NCI-H2107 treated with DMSO at 0.1 percent for 48 hours (cell line): ENCODE measurements around the gene IFNG.

Experiments used
- DNase-seq: peaks from one replicate; lab custom pipeline; 2025; ENCODE audit not compliant: unreplicated experiment; lab: John Stamatoyannopoulos, UW

Gene IFNG

DNA sequence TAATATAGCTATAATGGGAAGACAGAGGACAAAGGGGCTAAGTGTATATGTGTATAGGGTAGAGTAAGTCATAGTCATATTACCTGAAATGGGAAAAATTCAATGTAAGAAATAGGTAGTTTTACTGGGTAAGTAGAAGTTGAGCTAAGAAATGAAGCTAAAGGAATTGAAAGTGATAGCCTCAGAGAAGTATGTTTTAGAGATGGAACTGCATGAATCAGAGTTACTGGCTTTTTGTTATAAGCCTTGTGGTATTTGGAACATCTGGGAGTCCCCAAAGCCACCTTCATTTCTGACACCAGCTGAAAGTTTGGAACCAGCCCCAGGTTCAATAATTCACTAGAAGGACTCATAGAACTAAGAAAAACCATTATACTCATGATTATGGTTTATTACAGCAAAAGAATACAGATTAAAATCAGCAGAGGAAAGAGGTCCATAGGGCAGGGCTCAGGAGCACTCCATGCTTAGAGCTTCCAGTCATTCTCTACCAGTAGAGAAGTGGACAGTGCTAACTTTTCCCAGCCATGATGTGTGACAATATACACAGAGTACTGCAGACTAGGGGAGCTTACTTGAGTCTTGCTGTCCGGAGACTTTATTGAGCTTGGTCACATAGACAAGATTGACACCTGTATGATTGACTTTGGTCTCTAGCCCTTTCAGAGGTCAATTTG, 9.8 kb upstream of the IFNG start:
- no peak for DNase-seq

DNA sequence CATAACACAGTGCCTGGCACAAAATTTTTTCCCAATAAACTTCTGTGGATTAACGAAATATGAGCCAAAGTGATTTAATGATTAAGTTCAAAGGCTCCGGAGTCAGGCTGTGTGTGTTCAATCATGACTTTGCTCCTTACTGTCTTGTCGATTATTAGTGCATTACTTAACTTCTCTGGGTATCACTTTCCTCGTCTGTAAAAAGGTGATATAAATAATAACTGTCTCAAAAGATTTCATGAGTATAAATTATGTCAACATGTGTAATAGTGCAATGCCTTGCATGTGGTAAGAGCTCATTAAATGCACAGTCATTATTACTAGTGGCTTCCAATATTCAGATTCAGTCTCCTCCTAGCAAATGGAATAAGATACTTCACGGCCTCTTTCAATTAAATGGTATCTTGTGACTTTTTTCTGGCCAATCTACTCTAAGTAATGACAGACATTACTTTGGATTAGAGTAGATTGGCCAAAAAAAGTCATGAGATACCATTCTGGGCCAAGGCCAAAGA, 6.8 kb upstream of the IFNG start:
- DNase-seq, result no peak

DNA sequence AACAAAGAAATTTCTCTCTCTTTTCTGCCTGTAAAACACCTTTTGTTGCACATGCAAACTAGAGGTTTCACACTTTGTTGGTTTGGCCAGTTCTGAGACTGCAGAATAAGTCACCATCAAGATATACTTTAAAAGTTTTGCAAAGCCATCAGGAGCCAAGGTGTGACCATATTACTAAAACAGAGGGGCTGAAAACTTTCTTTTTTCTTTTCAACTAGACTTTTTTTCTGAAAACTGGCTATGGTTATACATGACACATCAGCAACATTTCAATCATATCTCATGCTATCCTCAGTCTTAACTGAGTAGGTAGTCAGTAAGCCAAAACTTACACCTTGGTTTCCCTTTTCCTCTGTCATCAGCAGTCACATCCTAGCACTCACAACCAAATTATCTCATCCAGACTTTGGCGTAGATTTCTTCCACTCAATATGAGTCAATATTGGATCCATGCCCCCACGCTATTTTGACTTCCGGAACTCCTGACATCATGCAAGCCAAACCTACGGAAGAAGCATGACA, 4.1 kb upstream of the IFNG start:
- DNase-seq, result no peak

DNA sequence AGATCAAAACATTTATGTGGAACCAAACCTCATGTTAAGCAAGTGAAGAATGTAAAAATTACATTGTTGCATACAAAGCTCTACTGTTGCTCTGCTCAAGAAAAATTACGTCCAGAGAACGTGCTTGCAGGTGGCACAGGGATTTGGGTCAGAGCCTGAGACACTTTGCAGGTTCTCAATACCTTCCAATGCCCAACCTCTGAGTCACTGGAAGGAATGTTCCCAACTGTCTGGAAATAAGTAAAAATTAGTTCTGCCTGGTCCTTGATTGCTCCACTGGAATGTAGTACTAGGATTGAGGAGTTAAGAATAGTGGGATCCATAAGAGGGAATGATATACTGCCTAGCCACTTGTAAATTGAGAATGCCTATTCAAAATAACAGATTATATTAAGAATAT, 2.8 kb upstream of the IFNG start:
- DNase-seq, result no peak

DNA sequence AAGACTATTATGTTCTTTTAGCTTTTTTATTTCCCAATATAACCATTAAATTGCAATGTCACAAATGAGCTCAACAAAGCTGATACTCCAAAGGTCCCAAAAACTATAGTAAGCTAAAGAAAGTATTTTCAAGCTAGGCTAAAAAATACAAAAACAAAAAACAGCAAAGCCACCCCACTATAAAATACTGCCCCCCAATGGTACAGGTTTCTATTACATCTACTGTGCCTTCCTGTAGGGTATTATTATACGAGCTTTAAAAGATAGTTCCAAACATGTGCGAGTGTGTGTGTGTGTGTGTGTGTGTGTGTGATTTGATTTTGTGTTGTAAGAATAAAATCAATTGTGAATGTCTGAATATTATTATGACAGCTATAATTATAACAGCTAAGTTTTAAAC, 1.1 kb downstream of the IFNG start:
- DNase-seq, result peak; percentile 25

DNA sequence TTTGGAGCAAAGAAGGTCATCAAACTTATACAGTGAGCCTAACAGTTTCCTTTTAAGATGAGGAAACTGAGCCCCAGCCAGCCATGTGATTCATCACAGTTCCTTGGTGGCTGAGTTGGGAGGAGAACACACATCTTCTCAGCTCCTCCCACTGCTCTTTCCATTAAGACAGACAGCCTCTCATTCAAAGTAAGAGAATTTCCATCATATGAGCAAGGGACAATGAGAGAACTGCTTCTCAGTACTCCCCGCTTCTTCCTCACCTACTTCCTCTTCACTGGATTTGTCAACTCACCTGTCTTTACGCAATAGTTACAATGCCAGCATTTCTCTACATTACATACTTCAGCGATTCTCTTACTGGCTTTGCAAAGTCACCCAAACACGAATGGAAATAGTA, 2.2 kb downstream of the IFNG start:
- DNase-seq, result no peak

DNA sequence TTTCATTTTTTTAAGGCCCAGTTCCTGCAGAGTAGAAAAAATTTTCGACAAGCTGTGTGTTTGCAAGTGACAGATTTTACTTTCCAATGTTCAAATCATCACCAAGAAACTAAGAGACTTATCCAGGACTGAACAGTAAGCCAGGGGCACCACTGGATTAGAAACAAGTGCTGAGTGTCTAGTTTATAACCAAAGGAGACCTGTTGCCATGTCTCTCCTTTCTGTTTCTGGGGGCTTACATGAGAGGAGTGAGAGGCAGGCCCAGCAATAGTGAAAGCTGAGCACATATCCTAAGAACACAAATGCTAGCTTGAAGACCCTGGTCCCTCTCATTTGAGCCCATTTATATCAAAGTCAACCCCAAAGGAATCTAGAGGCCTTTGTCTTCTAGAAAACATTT, 2.9 kb downstream of the IFNG start:
- DNase-seq, result no peak

DNA sequence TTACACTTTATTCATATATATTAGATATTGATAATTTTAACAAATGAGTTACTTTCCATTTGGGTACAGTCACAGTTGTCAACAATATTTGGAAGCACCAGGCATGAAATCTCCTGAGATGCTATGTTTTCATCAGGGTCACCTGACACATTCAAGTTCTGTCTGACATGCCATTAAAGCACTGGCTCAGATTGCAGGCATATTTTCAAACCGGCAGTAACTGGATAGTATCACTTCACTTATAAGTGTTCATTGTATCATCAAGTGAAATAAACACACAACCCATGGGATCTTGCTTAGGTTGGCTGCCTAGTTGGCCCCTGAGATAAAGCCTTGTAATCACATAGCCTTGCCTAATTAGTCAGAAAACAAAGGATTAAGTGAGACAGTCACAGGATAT, 4.8 kb downstream of the IFNG start:
- peak; percentile 84 for DNase-seq

DNA sequence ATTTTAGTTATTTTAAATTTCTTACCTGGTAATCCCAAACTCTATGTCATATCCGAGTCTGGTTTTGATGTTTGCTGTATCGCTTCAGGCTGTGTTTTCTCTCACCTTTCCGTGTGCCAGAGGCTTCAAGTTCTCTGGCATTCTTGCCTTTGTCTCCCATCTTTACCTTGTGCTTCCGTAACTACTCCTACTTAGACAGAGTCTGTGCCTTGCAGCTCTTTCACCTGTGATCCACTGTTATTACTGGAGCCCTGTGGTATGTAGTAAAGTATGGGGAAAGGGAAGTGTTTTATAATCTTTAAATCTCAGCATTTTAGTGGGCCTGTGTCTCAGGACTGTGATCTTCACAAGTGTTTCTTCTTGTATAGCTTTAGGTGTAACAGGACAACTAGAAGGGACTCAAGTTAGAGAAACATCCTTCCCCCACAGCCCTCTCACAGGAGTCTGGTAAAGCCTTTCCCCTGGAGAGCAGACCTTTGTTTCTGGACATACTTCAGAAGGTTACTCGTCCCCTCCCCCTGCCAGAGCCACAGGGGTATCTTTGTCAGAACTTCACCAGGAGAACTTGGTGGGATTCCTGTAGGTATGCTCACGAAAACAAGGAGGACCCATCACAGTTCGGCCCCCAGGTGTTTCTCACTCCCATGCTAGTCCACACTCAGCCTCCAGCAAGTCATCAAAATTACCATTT, 11.1 kb downstream of the IFNG start:
- DNase-seq, result no peak

DNA sequence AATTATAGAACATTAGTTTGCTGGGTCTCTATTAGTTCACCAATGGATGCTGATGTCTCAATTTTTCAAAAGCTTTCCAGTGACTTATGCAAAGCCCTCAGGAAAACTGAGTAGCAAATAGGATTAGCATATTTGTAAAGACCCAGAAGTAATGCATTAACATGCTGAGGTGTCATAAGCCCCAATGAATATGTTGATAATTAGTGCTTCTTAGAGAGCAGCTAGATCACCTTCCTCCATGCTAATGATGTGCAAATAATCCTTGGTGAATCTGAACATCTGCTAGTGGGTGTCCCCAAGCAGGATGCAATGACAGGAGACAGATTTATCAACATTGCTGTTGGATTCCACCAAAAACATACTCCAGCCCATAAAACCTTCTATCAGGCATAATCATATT, 19.0 kb downstream of the IFNG start:
- DNase-seq, result no peak

DNA sequence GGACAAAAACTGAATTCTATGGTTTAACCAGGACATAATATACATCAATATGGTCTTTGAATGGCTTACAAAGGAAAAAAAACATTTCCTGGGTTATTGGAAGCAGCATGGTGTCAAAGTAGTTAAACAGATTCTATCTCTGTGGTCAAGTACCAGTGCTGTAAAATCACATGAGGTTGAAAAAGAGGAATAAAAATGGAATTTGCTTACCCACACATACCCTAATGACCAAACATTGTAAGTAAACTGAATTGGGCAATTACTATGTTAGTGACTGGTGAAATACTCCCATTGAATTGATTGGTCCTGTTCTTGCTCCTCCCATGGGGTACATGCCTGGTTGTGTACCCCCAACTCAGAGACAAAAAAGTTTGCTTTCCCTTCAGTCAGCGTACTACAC, 19.6 kb downstream of the IFNG start:
- no peak for DNase-seq

DNA sequence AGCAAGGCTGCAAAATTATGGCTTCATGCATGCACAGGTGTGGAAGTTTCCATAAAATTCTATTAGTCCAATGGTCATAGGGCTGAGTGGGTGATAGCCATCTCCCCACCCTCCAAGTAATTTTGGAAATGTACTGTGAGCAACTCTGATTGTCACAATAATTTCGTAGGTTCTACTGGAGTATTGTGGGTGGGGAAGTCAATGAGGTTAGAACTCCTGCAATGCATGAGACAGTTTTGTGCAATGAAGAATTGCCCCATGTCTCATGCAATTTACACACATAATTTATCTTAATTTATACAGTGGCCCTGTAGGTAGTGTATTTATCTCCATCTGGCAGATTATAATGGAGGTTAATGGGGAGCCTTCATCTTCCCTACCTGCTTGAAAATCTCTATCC, 20.5 kb downstream of the IFNG start:
- no peak for DNase-seq

DNA sequence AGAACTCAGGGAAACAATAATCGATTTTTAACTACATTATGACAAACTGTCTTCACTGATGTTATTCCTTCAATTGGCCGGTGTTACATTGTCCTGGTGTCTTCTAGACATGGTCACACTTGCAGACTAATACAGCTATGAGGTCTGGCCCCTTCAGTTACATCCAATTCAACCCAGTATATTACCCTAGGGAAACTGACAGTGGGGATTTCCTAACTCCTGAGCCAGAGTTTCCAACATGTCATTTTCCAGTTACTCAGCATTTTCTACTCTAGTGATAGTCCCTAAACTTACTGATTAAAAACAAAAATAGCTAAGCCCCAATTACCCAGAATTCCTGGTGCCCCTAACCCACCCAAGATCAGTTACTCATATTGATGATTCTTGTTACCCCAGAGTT, 21.1 kb downstream of the IFNG start:
- no peak for DNase-seq

DNA sequence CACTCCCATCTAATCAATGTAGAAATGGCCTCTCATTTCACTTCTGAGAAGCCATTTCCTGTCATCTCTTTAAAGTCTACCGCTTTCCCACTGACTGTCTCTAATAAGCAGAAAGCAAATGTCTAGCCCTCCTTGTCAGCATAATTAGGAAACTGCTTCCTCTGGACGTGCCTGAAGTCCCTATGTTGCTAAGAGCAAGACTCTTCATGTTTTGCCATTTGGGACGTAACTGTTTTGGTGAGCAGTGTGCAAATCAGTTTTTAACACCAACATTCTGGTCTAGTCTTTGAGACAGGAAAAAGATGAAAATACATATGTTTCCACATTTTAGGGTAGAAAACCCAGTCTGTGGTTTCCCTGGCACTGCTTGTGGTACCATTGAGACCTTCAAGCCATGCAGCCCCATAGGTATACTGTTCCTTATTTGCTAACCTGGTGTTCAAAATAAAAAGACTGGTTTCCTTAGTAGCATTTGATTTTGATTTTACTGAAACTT, 22.2 kb downstream of the IFNG start:
- no peak for DNase-seq

DNA sequence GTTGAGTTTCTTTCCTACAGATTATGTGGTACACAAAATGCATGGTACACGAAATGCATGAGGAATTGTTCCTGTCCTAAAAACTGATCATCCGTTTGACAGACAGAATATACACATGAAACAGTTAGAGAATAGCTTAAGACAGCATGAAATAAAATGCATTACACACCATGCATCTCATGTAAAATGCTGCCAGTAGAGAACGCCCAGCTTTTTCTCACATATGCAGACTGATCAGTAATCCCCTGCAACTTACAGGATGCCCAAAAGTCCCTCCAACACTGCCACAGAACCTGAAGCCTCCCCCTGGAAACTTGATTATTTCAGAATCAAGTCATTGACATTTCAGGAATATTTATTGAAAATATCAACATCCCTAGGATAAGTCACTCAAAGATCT, 24.0 kb downstream of the IFNG start:
- no peak for DNase-seq

DNA sequence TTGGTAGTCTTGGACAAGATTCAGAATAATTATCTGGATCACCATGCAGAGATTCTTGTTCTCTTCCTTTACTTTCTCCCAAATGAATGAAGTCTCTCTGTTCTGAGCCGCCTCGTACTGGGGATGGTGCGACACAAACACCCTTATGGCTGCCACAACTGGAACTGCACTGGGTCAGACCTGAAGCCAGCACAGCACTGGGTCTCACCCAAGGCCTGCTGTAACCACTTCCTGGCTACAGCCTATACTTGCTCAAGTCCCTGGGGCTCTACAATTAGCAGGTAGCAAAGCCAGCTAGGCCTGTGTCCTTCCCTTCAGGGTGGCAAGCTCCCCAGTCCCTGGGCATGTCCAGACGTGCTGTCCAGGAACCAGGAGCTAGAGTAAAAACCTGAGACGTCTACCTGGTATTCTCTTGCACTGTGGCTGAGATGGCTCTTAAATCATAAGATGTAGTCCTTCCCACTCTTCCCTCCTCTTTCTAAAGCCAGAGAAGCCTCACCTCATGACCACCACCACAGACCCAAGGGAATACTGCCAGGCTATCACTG, 27.6 kb downstream of the IFNG start:
- DNase-seq, result no peak

DNA sequence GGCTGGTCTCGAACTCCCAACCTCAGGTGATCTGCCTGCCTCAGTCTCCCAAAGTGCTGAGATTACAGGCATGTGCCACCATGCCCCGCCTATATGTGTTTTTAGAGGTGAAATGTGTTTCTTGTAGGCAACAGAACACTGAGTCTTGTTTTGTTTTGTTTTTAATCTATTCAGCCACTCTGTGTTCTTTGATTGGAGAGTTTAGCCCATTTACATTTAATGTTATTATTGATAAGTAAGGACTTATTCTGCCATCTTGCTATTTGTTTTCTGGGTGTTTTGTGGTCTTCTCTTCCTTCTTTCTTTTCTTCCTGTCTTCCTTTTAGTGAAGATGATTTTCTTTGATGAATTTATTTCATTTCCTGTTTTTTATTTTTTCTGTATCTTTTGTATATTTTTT, 29.6 kb downstream of the IFNG start:
- no peak for DNase-seq

DNA sequence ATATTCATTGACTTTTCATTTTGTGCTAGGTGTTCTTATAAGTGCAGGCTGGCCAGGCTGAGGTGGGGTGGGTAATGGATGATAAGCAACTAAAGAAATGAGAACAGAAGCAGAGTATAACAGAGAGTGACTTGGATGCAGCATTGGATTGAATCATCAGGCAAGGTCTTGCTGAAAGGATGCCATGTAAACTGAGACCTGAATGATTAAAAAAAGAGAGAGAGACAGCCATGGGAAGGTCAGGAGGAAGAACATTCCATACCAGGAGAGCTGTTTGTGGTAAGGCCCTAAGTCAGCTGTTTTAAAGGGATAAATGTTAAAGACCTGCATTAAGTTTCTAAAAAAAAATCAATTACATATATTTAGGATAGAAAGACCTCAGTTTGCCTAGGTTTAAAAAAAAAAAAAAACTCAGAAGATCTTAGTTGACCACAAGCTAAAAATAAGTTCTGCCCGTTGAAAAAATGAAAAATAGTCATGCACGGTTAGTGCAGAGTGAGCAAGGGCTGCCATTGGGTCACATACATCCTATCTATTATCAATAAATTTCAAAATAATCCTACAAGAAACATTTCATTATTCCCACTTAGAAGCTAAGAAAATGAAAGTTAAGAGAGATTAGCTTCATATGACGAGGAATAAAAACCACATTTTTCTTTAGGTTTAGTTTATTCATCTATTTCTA, 37.2 kb downstream of the IFNG start:
- no peak for DNase-seq

DNA sequence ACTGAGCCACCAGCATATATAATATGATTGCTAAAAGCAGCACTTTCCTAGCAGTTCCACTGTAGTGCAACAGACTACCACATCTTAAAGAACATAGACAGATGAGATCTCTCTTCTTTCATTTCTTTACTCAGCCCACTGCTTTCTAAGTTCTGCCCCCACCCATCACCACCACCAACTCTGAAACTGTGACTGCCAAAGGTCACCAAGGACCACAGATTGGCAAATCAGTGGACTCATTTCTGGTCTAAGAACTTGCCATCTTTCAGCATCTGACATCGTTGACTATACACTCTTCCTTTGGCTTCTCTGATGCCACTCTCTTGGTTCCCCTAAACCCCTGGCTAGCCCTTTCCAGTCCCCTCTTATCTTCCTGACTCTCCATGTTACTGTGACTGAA, 38.4 kb downstream of the IFNG start:
- DNase-seq, result no peak

DNA sequence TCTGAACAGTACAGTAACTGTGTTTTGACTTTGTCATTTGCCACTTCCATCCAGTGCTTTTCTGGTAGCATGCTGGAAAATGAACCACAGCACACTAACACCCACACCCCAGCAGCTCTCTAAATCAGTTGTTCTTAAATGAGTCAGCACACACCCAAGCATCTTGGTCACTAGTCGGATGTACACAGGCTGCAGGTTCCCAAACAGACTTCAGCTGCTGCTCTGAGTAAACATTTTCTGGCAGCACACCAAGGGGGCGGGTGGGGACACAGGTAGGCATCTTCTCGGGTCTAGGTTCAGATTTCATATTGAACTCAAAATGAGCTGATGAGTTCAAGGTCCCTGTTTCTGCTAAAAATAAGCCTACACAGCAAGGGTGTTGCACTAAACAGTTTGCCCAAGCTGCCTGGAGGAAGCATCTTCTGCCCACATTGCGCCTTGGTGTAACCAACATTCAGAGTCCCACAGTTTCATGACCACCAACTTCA, 39.8 kb downstream of the IFNG start:
- peak; percentile 82 for DNase-seq

DNA sequence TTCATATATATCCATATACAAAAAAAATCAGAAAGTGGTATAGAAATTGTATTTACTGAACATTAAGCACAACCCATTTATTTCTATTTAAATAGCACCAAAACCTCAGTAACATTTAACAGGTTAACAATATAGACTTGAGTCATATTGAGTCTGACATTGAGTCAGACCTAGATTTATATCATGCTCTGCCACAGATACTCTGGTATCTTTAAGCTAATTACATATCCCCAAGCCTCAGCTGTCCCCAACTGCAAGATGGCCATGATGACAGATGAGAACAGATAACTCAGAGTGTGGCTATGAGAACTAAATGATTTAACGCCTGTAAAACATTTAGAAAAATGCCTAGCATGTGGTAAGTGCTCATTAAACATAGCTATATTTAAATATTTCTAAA, 40.3 kb downstream of the IFNG start:
- no peak for DNase-seq
